Posterior vena cava (tissue), 2 donors: ENCODE results near the gene SLC17A6. TPM values are rescaled to one million over a fixed set of nuclear protein-coding genes. Genes with fewer than 3 reads are reported as not detected.

ENCODE experiments used
- DNase-seq: peaks from one replicate; pipeline ENCODE4 v3.0.0-alpha.2; 2020; ENCODE audit warnings: low spot score
- intact Hi-C, 2 donors: fragments of 100-400 bp; cut with DNase I; formaldehyde crosslinking; loops; one replicate each; pipeline versions ENCODE4 v1.14.1 to v1.14.2; 2022 to 2023
- long read RNA-seq, 2 donors: library from polyadenylated mRNA; unstranded; transcript quantifications; one replicate each; pipeline ENCODE4 v2.0.0, GENCODE V29; 2020 to 2021
- total RNA-seq, 2 donors: library from RNA; stranded (reverse); fragmentation: NEBNext Ultra II Directional; extraction: Animal tissue kit (Norgen Biotek cat#: 25700); gene quantifications; one replicate each; pipeline ENCODE4 v1.2.1, GENCODE V29; 2021
- donor health status: DM: yes; HTN: yes; CAD: no.
- donor health status: DM: yes; HTN: yes; CAD: no.

The SLC17A6 gene
- not detected for total RNA-seq
- long read RNA-seq, donor 1: 0 reads
- long read RNA-seq, donor 2: 0 reads

DNA sequence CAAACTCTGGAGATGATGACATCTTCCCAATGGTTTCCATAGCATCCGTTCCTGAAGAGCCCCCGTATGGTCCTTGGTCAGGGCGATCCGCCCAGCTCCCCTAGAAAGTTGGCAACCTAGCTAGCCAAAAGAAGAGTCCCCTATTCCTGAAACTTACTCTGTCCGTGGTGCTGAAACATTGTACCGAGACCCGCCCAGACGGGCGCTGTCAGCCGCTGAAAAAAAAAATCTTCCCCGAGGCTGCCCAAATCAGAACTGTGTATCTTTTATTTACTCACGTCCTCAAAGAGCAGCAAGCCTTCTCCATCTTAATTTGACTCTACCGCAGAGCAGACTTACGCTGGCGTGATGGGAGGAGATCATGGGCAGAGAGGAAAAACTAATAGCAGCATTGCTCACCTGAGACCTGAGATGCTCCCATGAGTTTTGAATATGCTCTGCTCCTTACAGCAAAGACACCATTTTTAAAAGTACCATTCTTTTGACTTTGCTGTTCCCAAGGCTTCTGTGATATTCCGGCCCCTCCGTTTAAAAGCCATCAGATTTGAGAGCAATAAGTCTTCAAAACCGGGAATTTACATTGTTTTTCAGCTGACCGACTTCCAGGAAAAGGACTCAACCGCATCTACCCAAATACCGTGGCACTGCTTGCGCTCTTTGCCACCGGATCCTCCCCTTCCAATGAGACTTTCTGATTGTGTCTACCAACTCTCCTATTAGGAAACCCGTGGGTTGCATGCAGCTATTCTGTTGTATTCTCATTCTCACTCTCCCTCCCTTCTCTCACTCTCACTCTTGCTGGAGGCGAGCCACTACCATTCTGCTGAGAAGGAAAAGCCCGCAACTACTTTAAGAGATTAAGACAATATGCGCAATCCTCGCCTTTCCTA is at the start of gene SLC17A6:
TSS of gene SLC17A6 (plus strand) at position 786 of the 890 bp plus-strand sequence. CDS start 153 bp downstream, outside the sequence.
- intact Hi-C loops: loop anchor here in 1 of 2 donors (10.0 kb wide), 1 partner anchor 457 kb away; no protein-coding TSS in a partner anchor

DNA sequence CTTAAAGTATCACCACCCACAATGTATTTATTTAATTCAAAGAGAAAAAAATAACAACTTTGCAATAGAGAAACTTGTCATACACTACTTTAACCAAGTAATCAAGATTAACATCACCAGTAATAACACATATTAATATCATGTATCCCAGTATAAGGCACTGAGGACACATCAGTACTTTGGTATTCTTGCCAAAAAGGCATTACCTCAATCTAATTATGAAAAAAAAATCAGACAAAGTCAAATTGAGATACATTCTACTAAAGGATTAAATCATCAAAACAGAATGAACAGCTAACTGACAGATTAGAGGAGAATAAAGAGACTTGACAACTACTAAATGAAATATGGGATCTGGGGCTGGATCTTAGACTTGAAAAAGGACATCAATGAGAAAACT is 35.8 kb upstream of the SLC17A6 start:
- intact Hi-C loops: loop anchor here in 1 of 2 donors (5.0 kb wide), 1 partner anchor 125 kb away; no protein-coding TSS in a partner anchor
- no peak for DNase-seq

More for the DNA sequence above, at the start of gene SLC17A6:
- DNase-seq: no peak

DNA sequence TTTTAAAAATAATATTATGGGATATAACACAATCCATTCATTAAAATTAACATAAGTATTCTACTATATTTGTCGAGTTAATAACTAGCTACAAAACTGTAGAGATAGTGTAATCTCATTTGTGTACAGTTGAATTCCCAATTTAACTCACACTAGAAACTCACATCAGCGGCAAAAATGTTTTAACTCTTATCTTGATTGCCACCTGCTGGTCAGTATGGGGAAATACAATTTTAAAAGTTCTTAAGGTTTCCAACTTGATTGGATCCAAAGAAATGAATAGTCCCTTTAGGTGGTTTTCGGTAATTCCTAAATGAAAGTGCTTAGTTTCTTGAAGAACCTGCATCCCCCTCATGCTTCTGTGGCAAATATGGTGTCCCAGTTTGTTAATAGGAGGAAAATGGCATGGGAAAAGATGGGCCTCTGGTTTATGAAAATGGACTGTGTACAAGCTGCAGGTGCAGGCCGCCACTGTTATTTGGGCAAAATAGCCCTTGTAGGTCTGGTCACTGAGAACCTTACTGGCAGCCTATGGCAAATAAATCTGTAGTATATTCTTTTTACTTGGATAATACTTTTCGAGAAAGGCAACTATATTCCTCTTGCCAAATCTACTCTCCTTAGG is 33.7 kb upstream of the SLC17A6 start:
- intact Hi-C loops: loop anchor here in 1 of 2 donors (5.0 kb wide), 1 partner anchor 127 kb away; no protein-coding TSS in a partner anchor

DNA sequence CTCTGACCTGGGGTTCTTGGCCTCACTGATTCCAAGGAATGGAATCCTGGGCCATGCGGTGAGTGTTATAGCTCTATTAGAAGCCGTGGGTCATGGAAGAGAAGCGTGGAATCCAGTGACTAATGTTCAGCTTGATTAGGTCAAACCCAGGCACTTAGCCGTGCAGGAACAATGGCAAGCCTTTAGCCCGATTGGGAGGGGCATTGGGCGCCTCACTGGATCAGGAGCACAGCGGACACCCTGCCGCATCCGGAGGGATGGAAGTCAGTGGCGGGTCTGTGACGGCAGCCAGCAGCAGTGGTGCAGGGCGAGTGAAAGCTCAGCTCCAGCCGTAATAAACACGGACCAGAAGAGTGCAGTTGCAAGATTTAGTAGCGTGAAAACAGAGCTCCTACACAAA is 20.5 kb upstream of the SLC17A6 start:
- intact Hi-C loops: no loop called here
- no peak for DNase-seq

More for the DNA sequence above, 33.7 kb upstream of the SLC17A6 start:
- no peak for DNase-seq

DNA sequence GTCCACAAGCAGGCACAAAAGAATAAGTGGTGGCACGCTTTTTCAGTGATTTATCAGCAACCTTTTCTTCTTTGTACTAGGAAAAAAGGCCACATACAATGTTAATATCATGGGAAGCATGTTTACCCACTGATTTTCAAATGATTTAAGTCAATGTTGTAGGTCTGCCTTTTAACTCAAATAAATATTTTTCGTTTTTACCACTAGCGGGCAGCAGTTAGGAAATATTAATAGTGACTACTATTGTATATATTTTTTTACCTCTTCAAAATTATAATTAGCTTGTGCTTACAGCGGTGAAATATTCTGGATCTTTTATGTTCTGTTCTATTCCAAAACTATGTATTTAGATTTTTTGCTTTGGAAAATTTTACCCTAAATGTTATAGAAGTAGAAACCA is 6.4 kb upstream of the SLC17A6 start:
- intact Hi-C loops: loop anchor here in 1 of 2 donors (10.0 kb wide), 1 partner anchor 463 kb away; no protein-coding TSS in a partner anchor
- no peak for DNase-seq

DNA sequence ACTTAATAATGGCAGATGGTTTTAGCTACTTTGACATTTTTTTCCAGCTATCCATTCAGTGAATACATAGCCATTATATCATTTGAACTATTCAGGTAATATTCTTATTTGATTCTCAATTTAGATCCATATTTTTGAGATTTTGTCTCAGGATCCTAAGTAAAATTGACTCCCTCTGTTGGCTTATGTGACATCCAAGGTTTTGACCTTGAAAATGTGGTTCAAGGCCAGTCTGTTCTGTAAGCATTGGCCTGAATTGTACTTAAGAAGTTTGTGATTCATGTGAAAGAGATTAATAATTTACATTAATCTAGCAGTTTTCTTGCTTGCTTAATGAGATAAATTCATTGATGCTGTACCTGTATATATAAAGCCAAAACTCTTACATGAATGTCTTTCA is 1.6 kb upstream of the SLC17A6 start:
- DNase-seq: no peak
- intact Hi-C loops: loop anchor here in 1 of 2 donors (10.0 kb wide), 1 partner anchor 458 kb away; no protein-coding TSS in a partner anchor

DNA sequence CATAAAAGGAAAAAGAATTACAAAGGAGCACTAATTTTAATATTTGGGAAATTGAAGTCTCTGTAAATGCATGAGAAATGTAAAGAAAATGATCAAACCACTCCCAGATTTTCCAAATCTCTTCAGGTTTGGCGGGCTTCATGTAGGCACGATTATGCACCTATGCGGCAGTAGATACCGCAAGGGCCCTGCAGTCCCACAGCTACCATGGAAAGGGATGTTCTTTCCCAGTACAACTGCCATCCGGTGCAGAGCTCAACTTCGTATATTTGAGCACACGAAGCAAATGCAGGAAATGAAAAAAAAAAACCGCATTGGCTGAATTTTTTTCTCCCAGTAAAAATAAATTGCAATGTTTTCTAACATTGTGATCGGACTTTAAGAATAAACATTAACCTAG is 1.4 kb downstream of the SLC17A6 start:
- no peak for DNase-seq
- intact Hi-C loops: loop anchor here in 1 of 2 donors (10.0 kb wide), 1 partner anchor 455 kb away; no protein-coding TSS in a partner anchor

DNA sequence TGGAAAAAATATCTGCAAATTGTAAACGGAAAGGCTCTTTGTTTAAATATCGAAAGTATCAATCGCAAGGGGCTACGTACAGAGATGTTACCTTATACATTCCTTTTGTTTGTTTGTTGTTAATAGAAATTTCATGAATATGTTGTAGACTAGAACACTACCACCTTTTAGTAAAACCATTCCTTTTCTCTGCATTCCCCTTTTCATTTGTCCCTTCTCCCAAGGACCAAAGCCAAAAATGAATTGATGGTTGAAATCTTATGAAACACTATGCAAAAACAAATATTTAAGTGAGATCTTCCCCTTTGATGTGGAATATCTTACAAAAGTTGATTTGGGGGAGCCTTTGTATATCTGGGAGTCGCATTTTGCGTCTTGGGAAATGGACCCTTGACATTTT is 2.1 kb downstream of the SLC17A6 start:
- no peak for DNase-seq
- intact Hi-C loops: no loop called here

DNA sequence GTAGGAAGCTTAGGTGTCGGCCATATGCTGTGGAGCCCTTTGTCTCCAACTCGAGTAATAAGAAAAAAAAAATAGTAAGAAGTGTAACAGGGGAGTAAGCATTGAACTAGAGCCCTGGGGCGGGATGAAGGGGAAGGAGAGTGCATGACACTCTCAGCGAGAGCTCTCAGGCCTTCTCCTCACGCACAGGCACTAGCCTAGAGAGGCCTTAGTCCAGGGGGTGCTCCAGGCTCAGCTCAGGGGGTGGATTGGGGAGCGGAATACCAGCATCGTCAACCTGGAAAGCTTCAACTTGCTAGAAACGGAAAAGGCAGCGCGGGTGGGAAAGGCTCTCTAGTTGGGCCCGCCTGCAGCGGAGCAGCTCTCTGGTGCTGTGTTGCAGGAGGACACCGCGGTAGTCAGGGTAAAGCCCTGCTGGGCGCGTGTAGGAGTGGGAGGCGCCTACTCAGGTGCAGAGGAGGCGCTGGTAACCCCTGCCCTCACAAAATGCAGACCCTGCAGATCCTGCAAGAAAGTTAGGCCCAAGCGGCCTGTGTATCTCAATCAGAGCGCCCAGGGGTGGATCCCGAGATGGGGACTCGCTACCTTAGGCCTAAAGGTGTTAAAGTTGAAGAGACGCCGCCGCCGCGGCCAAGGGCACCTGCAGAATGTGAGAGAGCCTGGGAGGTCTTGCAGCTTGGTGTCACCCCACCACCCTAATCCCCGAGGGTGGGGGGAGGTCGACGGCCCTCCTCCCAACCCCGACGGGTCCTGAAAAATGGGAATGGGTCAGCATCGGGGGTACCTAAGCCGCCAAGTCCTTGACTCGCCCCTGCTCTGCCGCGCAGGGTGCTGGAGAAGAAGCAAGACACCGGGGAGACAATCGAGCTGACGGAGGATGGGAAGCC is 2.8 kb downstream of the SLC17A6 start:
- intact Hi-C loops: no loop called here
- DNase-seq: no peak

DNA sequence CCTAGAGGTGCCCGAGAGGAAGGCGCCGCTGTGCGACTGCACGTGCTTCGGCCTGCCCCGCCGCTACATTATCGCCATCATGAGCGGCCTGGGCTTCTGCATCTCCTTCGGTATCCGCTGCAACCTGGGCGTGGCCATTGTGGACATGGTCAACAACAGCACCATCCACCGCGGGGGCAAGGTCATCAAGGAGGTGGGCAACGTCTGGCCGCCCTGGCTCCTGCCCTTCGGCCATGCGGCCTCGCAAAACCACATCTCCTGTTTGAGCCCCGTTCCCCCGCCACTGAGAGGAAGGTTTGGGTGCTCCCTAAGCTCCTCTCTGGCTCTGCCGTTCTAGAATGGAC is 3.4 kb downstream of the SLC17A6 start:
- no peak for DNase-seq
- intact Hi-C loops: no loop called here

DNA sequence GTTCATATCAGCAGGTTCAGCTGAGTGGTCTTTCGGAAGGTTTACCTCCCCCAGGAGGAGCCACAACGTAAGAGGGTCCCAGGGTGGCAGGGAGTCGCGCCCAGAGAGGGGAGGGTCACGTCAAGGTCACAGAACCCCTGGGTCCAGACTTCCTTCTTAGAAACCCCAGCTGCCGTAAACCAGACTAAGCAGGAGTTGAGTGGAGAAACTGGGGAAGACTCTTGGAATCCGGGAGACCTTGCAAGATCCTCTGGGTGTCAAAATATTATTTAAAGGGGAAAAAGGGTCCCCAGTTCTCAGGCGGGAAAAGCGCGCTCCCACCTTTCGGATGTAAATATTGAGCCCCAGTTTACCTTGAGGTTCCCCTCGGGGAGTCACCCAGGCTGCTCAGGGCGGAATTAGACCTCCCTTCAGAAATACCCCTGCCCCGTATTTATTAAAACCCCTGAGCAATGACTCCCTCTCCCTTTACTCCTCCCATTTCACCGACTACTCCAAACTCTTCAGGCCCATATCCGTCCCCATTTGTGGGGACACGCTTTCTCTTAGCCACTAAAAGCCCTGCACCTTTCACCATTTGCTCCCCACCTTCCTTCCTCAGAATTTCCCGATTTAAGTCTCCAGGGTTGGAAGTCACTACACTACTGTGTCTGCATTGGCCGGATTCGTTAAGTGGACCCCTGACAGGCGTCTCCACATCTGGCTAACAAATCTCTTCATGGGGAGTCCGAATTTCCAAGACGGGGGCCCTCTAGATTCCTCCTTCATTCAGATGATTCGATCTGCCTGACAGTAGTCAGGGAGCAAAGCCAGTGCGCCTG is 4.2 kb downstream of the SLC17A6 start:
- DNase-seq: no peak
- intact Hi-C loops: no loop called here

DNA sequence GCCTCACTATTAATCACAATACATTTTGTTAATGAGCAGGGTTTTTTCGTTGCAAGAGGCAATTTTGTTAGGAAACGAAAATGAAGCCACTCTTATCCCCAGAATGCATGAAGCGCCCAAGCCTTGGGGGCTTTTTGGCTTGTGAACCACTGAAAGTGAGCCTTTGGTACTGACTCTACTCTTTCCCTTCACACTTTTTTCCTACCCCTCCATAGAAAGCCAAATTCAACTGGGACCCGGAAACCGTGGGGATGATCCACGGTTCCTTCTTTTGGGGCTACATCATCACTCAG is 4.8 kb downstream of the SLC17A6 start:
- no peak for DNase-seq

DNA sequence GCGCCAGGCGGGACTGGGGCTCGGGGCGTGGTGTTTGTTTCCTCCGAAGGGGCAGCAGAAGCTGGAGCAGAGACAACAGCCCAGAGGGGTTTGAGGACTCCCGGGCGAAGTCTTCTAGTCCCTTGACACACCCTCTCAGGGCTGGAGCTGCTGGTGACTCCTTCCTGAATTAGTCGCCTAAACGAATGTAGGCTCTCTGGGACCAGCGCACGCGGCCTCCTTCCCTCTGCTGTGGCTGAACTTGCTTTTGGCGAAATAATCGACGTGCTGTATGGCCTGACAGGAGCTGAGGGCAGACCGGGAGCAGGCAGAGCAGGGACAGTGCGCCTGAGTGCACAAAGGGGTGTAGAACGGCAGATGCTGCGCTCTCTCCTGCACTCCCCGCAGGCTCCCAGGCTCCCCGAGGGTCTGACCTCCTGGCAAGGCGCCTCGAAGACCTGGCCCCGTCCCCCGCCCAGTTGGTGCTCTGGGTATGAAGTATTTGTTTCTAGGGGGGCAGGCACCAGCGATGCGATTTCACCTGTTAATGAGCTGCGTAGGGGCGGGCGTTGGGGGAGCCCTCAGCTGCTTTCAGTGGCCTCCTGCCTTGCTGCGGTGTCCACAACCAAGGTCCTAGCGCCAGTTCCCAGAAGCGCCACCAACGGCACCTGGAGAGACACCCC is 5.3 kb downstream of the SLC17A6 start:
- intact Hi-C loops: no loop called here
- DNase-seq: peak; percentile 70

More for the DNA sequence above, 4.8 kb downstream of the SLC17A6 start:
- intact Hi-C loops: no loop called here

DNA sequence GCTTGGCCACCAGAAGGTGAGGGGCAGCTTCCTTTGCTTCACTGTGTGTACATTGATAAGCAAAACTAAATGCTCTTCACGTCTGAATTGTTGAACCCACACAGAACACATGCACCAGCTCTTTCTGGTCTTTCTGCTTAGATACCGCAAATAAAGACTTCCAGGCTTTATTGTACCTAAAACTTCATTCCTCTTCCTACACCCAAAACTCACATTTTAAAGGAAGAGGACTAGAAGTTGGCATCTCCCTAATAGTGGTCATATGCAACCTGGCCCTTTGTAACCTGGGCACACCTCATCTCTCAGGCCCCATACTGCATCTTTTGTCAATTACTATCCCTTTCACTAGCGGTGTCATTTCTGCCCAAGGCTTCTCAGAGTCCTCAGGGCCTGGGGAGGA is 5.9 kb downstream of the SLC17A6 start:
- intact Hi-C loops: no loop called here
- no peak for DNase-seq

DNA sequence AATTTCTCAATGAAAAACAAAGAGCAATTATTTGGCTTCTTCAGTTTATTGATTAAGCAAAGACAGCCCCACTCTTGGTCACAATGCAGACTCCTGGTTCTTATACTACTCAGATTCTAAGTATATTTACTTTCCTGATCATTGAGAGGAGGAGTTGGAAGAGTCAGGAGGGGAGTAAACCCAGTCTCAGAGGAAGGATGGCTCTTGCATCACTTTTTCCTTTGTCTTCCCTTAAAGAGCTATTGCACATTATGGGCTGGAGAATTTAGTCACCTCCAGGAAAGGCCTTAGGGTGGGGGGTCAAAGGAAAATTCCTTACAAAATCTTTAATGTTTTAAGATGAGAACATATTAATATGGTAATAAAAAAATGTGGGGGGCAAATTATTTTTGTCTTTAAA is 8.1 kb downstream of the SLC17A6 start:
- intact Hi-C loops: no loop called here

DNA sequence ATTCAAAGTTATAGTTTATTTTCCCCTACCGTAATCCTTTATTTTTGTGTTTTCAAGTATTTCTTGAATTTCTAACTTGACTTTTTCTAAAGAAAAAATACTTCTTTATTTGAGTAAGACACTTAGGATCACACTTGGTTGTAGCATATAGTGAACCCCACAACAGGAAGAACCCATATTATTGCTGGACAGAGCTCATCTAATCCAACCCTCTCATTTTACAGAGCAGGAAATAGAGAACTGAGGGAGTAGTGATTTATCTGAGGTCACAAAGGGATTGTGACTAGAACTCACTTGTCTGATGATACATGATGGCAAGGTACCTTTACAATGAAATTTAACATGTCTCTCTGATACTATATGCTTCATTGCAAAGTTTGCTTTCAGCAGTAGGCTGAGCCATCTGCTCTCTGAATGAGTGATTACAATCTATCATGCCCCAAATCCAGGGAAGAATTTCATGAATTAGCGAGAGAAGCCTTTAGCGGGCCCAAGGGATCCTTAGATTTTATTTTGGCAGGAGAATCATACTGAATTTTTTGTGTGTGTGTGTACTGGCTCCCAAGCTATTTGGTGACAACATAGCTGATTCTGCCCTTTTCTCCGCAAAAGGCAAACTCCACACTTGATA is 9.8 kb downstream of the SLC17A6 start:
- no peak for DNase-seq
- intact Hi-C loops: no loop called here

More for the DNA sequence above, 8.1 kb downstream of the SLC17A6 start:
- DNase-seq: no peak

DNA sequence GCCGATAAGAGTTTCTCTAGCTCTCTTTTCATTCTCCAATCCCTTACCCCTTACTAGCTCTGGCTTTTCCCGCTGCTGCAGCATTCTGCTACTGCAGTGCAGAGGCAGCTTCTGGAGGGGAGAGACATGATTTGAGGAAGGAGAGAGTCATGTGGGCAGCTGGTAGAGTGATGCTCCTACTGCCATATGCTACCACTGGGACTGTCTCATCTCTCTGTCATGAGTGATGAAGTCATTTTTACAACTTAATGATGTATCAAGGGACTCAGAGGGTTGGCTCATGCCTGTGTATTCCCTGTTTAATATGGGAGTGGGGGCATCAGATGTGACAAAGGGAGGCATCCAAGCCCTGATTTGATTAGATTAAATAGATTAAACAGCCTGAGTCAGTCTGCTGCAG is 11.3 kb downstream of the SLC17A6 start:
- DNase-seq: no peak
- intact Hi-C loops: no loop called here

DNA sequence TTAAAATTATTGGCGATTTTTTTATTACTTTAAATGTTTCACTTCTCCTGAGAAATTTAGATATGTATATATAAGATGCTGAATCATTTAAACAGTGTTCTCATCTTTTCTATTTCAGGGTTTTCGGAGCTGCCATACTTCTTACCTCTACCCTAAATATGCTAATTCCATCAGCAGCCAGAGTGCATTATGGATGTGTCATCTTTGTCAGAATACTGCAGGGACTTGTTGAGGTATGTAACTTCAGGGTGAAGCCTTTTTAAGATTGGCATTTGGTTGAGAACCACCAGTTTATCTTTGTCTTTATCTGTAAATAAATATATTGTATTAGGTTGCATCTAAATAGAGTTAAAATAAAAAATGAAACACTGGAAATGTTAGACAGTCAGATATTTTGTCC is 21.1 kb downstream of the SLC17A6 start:
- no peak for DNase-seq
- intact Hi-C loops: no loop called here
